HEK293 (cell line): Measurements from ENCODE around the gene PMF1.

ENCODE experiments used
- CTCF ChIP-seq: fragments of 450-650 bp; formaldehyde crosslinking; IDR thresholded peaks from 2 replicates; pipeline ENCODE4 v1.5.1; 2016; ENCODE audit warnings: missing biosample characterization, missing genetic modification characterization
- SALL2 ChIP-seq: fragments of 450-650 bp; formaldehyde crosslinking; IDR thresholded peaks from 2 replicates; pipeline ENCODE4 v1.5.0; 2017; ENCODE audit warnings: missing biosample characterization, mild to moderate bottlenecking, missing genetic modification characterization, borderline replicate concordance
- TCF7L2 ChIP-seq: IDR thresholded peaks from 2 replicates; pipeline ENCODE4 v1.6.1; 2011; ENCODE audit warnings: low read depth, mild to moderate bottlenecking, inconsistent platforms, low read length, moderate library complexity, borderline replicate concordance
- TRIM28 ChIP-seq: IDR thresholded peaks from 2 replicates; pipeline ENCODE4 v1.6.1; 2011; ENCODE audit warnings: low read length, control low read depth, borderline replicate concordance
- TSHZ1 ChIP-seq: fragments of 450-650 bp; formaldehyde crosslinking; IDR thresholded peaks from 2 replicates; pipeline ENCODE4 v1.5.1; 2016; ENCODE audit warnings: missing biosample characterization, missing genetic modification characterization, borderline replicate concordance
- YY1 ChIP-seq: fragments of 450-650 bp; formaldehyde crosslinking; IDR thresholded peaks from 2 replicates; pipeline ENCODE4 v1.5.1; 2018; ENCODE audit warnings: missing biosample characterization, missing genetic modification characterization
- ZBTB17 ChIP-seq: fragments of 450-650 bp; formaldehyde crosslinking; IDR thresholded peaks from 2 replicates; pipeline ENCODE4 v1.5.1; 2016; ENCODE audit warnings: missing biosample characterization, missing genetic modification characterization
- ZBTB26 ChIP-seq: fragments of 450-650 bp; formaldehyde crosslinking; optimal IDR thresholded peaks from 2 replicates; pipeline ENCODE3; 2016; ENCODE audit warnings: missing biosample characterization, mild to moderate bottlenecking, missing genetic modification characterization
- ZNF571 ChIP-seq: fragments of 450-650 bp; formaldehyde crosslinking; IDR thresholded peaks from 2 replicates; pipeline ENCODE4 v1.5.0; 2017; ENCODE audit warnings: missing biosample characterization, missing genetic modification characterization
- ZNF639 ChIP-seq: fragments of 450-650 bp; formaldehyde crosslinking; IDR thresholded peaks from 2 replicates; pipeline ENCODE4 v1.5.1; 2016; ENCODE audit warnings: missing biosample characterization, missing genetic modification characterization
- ZNF660 ChIP-seq: fragments of 450-650 bp; IDR thresholded peaks from 2 replicates; pipeline ENCODE4 v1.5.1; 2018; ENCODE audit warnings: missing biosample characterization, mild to moderate bottlenecking, missing genetic modification characterization
- ZNF768 ChIP-seq: fragments of 450-650 bp; formaldehyde crosslinking; IDR thresholded peaks from 2 replicates; pipeline ENCODE4 v1.5.1; 2018; ENCODE audit warnings: missing biosample characterization, mild to moderate bottlenecking, missing genetic modification characterization
- TF ChIP-seq, protein P1 (sequence below): fragments of 450-650 bp; formaldehyde crosslinking; IDR thresholded peaks from 2 replicates; pipeline ENCODE4 v1.5.1; 2016; ENCODE audit warnings: missing biosample characterization, missing genetic modification characterization
- TF ChIP-seq, protein P2 (sequence below): fragments of 450-650 bp; formaldehyde crosslinking; IDR thresholded peaks from 2 replicates; pipeline ENCODE4 v1.5.1; 2016; ENCODE audit warnings: missing biosample characterization, missing genetic modification characterization, low read depth

GRCh38 chr1:156230473-156230837 is 17.6 kb downstream of the PMF1 start:
- TF ChIP-seq SALL2 (tag by site-specific recombination) = no peak
- TF ChIP-seq ZNF660 (tag by site-specific recombination) = no peak
- TF ChIP-seq TSHZ1 (tag by site-specific recombination) = no peak
- TF ChIP-seq, protein P1, sequence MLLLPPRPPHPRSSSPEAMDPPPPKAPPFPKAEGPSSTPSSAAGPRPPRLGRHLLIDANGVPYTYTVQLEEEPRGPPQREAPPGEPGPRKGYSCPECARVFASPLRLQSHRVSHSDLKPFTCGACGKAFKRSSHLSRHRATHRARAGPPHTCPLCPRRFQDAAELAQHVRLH (tag by site-specific recombination) = no peak
- no peak for TF ChIP-seq ZBTB17
- TF ChIP-seq ZNF571 (tag by site-specific recombination) = no peak
- no peak for TF ChIP-seq ZBTB26 (tag by site-specific recombination)
- no peak for TF ChIP-seq ZNF639 (tag by site-specific recombination)
- no peak for TF ChIP-seq YY1 (tag by site-specific recombination)
- no peak for TF ChIP-seq CTCF (tag by site-specific recombination)
- TF ChIP-seq ZNF768 = no peak
- TF ChIP-seq TRIM28 = no peak
- TF ChIP-seq, protein P2, sequence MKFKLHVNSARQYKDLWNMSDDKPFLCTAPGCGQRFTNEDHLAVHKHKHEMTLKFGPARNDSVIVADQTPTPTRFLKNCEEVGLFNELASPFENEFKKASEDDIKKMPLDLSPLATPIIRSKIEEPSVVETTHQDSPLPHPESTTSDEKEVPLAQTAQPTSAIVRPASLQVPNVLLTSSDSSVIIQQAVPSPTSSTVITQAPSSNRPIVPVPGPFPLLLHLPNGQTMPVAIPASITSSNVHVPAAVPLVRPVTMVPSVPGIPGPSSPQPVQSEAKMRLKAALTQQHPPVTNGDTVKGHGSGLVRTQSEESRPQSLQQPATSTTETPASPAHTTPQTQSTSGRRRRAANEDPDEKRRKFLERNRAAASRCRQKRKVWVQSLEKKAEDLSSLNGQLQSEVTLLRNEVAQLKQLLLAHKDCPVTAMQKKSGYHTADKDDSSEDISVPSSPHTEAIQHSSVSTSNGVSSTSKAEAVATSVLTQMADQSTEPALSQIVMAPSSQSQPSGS = no peak
- no peak for TF ChIP-seq TCF7L2
